Gastrocnemius medialis (tissue), 4 donors: Measurements from ENCODE around the gene F2RL2.

Experiments used
- POLR2A ChIP-seq, 2 donors: fragments of 450-650 bp; IDR thresholded peaks; one replicate each; pipeline ENCODE4 v1.6.1; 2017; ENCODE audit warnings: antibody characterized with exemption in 2 of 2, mild to moderate bottlenecking in 2 of 2, moderate library complexity in 2 of 2
- TF ChIP-seq, protein P1 (sequence below), 5 experiments: fragments of 450-650 bp in 3 of 5; fragments of 200-600 bp in 2 of 5; sonication (generic) in 2 of 5; IDR thresholded peaks in 4 of 5; conservative IDR thresholded peaks in 1 of 5; 1 replicate in 4 of 5; 2 replicates in 1 of 5; pipeline ENCODE4 v1.5.1; 2016 to 2019; ENCODE audit warnings: antibody characterized with exemption in 5 of 5, mild to moderate bottlenecking in 3 of 5, moderate library complexity in 3 of 5

DNA sequence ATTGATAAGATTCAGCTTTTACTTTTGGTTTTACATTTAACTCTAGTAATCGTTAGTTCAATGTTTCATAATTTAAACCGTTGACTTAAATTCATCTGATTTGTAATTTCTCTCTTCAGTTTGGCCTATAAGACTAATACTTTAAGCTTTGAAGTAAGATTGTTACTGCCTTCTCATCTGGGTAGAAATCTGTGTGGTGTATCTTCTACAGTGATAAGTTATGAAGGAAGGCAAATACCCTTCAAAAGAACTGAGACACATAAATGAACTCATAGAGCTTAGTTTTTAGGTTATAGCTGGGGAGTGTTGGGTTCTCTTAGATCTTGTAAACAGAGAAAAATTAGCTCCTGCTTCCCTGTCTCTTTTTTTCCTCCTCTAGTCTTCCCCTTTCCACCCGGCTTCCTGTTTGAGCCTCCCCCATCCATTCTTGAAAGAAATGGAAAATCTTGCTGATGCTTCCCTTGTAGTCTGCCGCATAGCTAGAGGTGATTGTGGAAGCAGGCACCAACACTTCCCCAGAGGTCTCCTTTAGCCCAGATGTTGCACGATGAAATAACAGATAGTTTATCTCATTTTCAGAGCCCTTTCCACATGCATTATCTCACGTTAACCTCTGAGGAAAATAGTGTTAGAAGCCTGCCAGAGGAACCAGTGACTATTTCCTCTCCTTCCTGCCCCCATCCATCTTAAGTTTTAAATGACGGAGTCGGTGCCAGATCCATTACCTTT is 2.0 kb upstream of the F2RL2 start:
- TF ChIP-seq, protein P1, sequence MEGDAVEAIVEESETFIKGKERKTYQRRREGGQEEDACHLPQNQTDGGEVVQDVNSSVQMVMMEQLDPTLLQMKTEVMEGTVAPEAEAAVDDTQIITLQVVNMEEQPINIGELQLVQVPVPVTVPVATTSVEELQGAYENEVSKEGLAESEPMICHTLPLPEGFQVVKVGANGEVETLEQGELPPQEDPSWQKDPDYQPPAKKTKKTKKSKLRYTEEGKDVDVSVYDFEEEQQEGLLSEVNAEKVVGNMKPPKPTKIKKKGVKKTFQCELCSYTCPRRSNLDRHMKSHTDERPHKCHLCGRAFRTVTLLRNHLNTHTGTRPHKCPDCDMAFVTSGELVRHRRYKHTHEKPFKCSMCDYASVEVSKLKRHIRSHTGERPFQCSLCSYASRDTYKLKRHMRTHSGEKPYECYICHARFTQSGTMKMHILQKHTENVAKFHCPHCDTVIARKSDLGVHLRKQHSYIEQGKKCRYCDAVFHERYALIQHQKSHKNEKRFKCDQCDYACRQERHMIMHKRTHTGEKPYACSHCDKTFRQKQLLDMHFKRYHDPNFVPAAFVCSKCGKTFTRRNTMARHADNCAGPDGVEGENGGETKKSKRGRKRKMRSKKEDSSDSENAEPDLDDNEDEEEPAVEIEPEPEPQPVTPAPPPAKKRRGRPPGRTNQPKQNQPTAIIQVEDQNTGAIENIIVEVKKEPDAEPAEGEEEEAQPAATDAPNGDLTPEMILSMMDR (IDR thresholded peaks at IDR 0.05 in 4 of 5, conservative IDR thresholded peaks at IDR 0.05 in 1 of 5): no peak
- no peak for TF ChIP-seq POLR2A (IDR thresholded peaks at IDR 0.05)
